Right atrium auricular region (tissue), 2 donors: ENCODE results near the gene ANKFN1. TPM values are rescaled to one million over a fixed set of nuclear protein-coding genes. Genes with fewer than 3 reads are reported as not detected.

Experiments
- DNase-seq: peaks from one replicate; pipeline ENCODE4 v3.0.0-alpha.2; 2019; ENCODE audit warnings: low spot score
- H3K27ac ChIP-seq, 2 donors: fragments of 200-600 bp; sonication (generic); 1 replicate in 1 of 2; 2 replicates in 1 of 2; pipeline ENCODE4 v1.5.1; 2016 to 2019
- H3K27me3 ChIP-seq, 2 donors: fragments of 200-600 bp; sonication (generic); one replicate each; pipeline versions ENCODE4 v1.5.1 to v1.6.0; 2017 to 2019
- H3K36me3 ChIP-seq: fragments of 200-600 bp; sonication (generic); one replicate; pipeline ENCODE4 v1.5.1; 2016
- H3K4me1 ChIP-seq, 2 donors: fragments of 200-600 bp; sonication (generic); one replicate each; pipeline versions ENCODE4 v1.5.1 to v1.6.0; 2017 to 2019
- H3K4me3 ChIP-seq, 2 donors: fragments of 200-600 bp; sonication (generic); 1 replicate in 1 of 2; 2 replicates in 1 of 2; pipeline ENCODE4 v1.5.1; 2017 to 2019; ENCODE audit warnings: mild to moderate bottlenecking in 1 of 2, moderate library complexity in 1 of 2
- H3K9me3 ChIP-seq, 2 donors: fragments of 200-600 bp; sonication (generic); one replicate each; pipeline ENCODE4 v1.5.1; 2019
- CTCF ChIP-seq, 2 donors: fragments of 200-600 bp; sonication (generic); IDR thresholded peaks; one replicate each; pipeline ENCODE4 v1.5.1; 2019; ENCODE audit warnings: antibody characterized with exemption in 2 of 2
- total RNA-seq, 2 donors: library from RNA; depleted of rRNA; stranded (reverse); fragments of >200 nt; gene quantifications; one replicate each; pipeline ENCODE4 v1.1.0, GENCODE V29; 2016

ANKFN1 gene
- total RNA-seq, 2 donors from 2014 or later: 0.67 TPM; not detected in 1

- no peak for TF ChIP-seq CTCF (IDR thresholded peaks at IDR 0.05)
- Histone ChIP-seq H3K9me3 (peaks cover 0 to 9% of the 10 kb centered on the region in 2 donors), H3K27ac (no peak overlapping the region), H3K36me3 (no peaks in the 10 kb centered on the region), H3K4me3 (no peak overlapping the region), H3K4me1 (no peaks in the 10 kb centered on the region), H3K27me3 (no peaks in the 10 kb centered on the region)
- DNase-seq: no peak
These were observed 194.4 kb downstream of the ANKFN1 start for GRCh38 chr17:56347639-56348038.

GRCh38 chr17:56350592-56350991 is 197.3 kb downstream of the ANKFN1 start:
- Histone ChIP-seq H3K36me3 (no peaks in the 10 kb centered on the region), H3K4me1 (no peaks in the 10 kb centered on the region), H3K27ac (no peak overlapping the region), H3K27me3 (no peaks in the 10 kb centered on the region), H3K9me3 (peaks cover 0 to 9% of the 10 kb centered on the region in 2 donors), H3K4me3 (no peak overlapping the region)
- no peak for DNase-seq
- no peak for TF ChIP-seq CTCF (IDR thresholded peaks at IDR 0.05)

- TF ChIP-seq CTCF (IDR thresholded peaks at IDR 0.05): no peak
- no peak overlapping the region for H3K27ac ChIP-seq
- no peaks in the 10 kb centered on the region for H3K9me3 ChIP-seq
- no peaks in the 10 kb centered on the region for H3K36me3 ChIP-seq
- no peaks in the 10 kb centered on the region for H3K27me3 ChIP-seq
- no peak for DNase-seq
- no peaks in the 10 kb centered on the region for H3K4me1 ChIP-seq
- H3K4me3 ChIP-seq: no peak overlapping the region
These were observed 198.4 kb downstream of the ANKFN1 start for GRCh38 chr17:56351675-56352074.

GRCh38 chr17:56358651-56359050 is 205.4 kb downstream of the ANKFN1 start:
- Histone ChIP-seq H3K4me3 (no peak overlapping the region), H3K36me3 (no peaks in the 10 kb centered on the region), H3K27me3 (peaks cover 0 to 3% of the 10 kb centered on the region in 2 donors), H3K27ac (no peak overlapping the region), H3K4me1 (no peaks in the 10 kb centered on the region), H3K9me3 (no peaks in the 10 kb centered on the region)
- TF ChIP-seq CTCF (IDR thresholded peaks at IDR 0.05): no peak
- no peak for DNase-seq

- no peak for TF ChIP-seq CTCF (IDR thresholded peaks at IDR 0.05)
- H3K9me3 ChIP-seq: no peaks in the 10 kb centered on the region
- peaks cover 0 to 3% of the 10 kb centered on the region in 2 donors for H3K27me3 ChIP-seq
- H3K4me3 ChIP-seq: no peak overlapping the region
- H3K36me3 ChIP-seq: no peaks in the 10 kb centered on the region
- no peak for DNase-seq
- no peaks in the 10 kb centered on the region for H3K4me1 ChIP-seq
- H3K27ac ChIP-seq: no peak overlapping the region
These were observed 206.2 kb downstream of the ANKFN1 start for GRCh38 chr17:56359518-56359917.

- H3K27me3 ChIP-seq: no peaks in the 10 kb centered on the region
- no peak for TF ChIP-seq CTCF (IDR thresholded peaks at IDR 0.05)
- no peak overlapping the region for H3K4me3 ChIP-seq
- no peaks in the 10 kb centered on the region for H3K36me3 ChIP-seq
- H3K4me1 ChIP-seq: no peaks in the 10 kb centered on the region
- no peaks in the 10 kb centered on the region for H3K9me3 ChIP-seq
- no peak for DNase-seq
- H3K27ac ChIP-seq: no peak overlapping the region
These were observed 214.1 kb downstream of the ANKFN1 start for GRCh38 chr17:56367366-56367765.
